CD4-positive, alpha-beta T cell treated with Interleukin-2 at 100 ng/mL for 4 hours (primary cell): Measurements from ENCODE around the gene TTC4.

ENCODE experiments used
- DNase-seq: peaks from one replicate; pipeline ENCODE4 v3.0.0-alpha.2; 2020; ENCODE audit warnings: low spot score

Gene TTC4, protein sequence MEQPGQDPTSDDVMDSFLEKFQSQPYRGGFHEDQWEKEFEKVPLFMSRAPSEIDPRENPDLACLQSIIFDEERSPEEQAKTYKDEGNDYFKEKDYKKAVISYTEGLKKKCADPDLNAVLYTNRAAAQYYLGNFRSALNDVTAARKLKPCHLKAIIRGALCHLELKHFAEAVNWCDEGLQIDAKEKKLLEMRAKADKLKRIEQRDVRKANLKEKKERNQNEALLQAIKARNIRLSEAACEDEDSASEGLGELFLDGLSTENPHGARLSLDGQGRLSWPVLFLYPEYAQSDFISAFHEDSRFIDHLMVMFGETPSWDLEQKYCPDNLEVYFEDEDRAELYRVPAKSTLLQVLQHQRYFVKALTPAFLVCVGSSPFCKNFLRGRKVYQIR

DNA sequence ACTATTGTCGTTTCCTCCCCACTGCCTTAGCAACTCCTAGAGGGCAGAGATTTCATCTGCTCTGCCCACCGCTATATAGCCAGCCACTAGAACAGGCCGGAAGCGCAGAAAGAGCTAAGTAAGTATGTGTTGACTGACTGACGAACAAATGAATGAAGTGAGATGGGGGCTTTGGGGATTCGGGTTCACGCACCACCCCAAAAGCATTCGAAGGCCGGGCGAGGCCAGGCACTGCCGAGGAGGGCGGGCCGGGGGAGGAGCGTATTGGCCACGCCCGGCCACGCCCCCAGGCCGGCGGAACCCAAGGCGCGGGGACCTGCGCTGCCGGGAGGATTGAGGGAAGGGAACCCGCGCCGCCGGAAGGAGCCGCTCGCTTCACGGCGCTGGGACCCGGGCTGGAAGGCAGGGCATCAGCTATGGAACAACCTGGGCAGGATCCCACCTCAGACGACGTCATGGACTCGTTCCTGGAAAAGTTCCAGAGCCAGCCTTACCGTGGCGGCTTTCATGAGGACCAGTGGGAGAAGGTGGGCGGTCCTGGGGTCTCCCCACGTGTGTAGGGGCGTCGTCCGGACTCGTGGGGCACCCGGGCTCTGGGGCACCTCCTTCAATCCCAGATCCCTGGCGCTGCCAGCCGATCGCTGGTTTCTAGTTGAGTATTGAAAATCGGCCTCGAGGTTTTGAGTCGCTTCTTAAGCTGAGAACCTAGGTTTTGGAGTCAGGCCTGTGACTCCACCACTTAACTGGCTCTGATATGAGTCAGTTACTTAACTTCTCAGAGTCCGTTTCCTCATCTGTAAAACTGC lies at the start of gene TTC4:
TSS of gene TTC4 (plus strand) at position 369 of the 806 bp plus-strand sequence. CDS start at position 417, 48 bp downstream.
- peak; percentile 84 for DNase-seq

DNA sequence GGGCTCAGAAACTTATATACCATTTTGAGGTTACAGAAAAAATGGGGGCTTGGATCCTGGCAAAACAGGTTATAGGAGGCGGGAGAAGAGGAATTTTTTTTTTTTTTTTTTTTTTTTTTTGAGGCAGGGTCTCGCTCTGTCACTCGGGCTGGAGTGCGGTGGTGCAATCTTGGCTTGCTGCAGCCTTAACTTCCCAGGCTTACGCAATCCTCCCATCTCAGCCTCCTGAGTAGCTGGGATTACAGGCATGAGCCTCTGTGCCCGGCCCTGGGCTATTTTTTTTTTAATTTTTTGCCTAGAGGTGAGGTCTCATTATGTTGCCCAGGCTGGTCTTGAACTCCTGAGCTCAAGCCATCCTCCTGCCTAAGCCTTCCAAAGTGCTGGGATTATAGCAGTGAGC lies 49.3 kb upstream of the TTC4 start:
- DNase-seq, result no peak

DNA sequence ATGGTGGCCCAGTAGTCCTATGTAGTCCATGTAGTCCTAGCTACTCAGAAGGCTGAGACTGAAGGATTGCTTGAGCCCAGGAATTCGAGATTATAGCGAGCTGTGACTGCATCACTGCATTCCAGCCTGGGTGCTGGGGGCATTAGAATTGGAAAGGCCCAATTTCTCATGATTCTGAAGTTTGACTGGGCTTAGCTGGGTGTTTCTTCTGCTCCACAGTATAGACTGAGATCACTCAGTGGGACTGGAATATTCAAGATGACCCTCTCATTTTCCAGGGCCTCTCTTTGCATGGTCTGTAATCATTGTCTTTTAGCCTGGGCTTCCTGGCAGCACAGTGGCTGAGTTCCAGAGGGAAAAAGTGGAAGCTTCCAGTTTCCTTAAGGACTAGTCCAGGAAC lies 47.9 kb upstream of the TTC4 start:
- DNase-seq, result no peak

DNA sequence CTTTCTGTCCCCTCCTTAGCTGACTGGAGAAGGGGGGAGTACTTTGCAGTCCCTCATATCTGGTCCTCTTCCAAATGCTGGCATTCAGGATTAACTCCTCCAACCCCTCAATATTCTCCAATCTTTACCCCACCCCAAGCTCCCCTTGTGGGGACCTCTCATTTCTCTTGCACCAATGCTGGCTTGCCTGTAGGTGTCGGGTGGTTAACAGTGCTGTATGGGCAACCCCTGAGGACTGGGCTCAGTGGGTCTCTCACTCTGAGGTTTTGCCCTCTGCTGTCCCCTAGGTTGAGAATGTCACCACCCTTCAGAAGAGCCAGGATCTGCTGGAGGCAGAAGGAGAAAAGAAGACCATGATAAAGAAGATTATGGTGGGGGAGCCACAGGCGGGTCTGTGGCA lies 47.1 kb upstream of the TTC4 start:
- no peak for DNase-seq

DNA sequence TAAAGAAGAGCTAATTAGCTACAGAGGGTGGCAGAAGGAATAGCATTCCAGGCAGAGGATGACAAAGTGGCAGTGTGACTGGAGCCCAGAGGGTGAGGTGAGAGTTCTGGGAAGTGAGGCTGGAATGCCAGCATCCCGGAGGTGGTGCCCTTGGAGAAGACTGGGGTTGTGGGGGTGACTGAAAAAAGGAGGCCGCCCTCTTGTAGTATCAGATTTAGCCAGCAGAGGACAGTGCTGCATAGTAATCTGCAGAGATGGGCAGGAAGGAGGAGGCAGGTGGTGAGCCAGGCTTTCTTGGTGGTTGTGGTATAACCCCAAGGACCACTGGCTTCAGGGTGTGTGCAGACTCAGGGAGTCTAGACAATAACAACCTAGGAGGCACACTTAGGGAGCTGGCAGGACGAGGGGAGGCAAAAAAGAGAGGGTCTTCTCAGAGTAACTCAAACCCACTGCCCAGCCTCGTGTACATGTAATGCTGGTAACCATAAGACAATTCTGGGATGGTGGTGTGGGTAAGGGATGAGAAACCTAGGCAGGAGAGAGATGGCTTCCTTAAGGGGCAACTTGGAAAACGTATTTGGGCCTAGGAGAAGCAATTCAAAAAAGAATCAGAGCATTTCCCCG lies 43.6 kb upstream of the TTC4 start:
- DNase-seq, result peak; percentile 70

DNA sequence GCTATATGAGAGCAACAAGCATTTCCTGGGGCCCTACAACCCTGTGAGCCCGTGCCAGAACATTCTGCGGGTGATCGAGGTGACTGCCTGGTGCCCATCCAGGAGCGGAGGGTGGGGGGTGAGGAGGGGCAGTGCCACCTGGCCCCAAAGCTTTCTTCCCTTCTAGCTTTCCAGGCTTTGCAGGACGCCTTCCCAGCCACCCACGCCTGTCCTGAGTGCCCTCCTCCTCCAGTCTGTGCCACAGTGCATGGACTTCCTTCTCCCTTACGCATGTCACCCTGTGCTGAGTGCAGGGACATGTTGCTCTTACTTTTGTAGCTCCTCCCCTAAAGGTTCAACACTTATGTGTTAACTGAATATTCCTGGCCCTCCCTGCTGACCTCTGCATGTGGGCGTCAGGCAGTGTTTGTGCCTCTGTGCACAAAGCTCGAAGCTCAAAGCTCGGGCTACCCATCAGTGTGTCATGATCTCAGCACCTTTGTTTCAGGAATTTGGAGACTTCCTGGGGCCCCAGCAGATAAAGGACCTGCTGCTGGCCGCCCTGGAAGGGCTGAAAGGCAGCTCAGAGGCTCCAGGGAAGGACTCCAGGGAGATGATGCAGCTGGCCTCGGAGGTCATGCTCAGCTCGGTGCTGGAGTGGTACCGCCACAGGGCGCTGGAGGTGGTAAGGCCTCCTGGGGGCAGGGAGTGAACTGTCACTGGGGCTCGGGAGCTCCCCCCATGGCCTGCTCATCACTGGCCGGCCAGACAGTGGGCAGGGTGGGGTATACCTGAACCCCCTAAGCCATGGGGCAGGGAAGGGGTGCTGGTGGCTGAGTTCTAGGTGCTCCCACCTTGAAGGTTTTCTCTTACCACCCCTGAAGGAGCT lies 36.7 kb upstream of the TTC4 start:
- DNase-seq, result no peak

DNA sequence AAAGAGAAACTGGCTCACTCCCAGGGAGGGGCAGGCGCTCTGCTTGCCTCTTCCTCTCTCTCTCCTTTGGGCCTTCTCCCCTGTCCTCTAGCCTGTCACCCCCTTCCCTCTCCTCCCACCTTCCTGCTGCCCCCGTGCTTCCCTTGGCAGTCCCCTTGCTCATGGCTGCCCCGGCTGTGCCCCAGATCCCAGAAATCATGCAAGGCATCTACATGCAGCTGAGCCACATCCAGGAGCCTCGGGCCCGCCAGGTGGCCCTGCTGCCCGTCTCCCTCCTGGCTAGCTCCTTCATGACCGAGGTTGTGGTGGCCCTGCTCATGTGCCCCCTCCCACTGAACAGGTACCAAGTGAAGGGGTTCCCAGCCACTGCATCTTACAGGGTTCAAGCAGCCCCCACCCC lies 36.0 kb upstream of the TTC4 start:
- DNase-seq, result no peak

DNA sequence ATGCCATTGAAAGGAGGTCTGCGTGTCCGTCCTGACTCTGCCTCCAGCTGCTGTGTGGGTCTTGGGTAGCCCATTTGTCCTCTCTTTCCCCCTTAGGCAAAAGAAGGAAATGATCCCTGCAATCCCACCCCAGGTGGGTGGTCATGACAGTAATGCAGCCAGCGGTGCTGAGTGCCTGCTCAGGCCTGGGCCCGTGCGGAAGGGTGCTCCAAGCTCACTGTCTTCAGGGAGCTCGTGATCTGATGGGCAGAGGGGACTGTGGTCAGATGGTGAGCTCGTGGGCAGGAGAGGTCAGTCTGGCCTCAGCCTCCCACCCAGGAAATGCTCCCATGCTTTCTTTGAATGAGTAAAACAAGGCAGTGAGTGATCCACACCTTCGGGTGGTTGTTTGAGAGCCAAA lies 35.3 kb upstream of the TTC4 start:
- DNase-seq, result no peak

DNA sequence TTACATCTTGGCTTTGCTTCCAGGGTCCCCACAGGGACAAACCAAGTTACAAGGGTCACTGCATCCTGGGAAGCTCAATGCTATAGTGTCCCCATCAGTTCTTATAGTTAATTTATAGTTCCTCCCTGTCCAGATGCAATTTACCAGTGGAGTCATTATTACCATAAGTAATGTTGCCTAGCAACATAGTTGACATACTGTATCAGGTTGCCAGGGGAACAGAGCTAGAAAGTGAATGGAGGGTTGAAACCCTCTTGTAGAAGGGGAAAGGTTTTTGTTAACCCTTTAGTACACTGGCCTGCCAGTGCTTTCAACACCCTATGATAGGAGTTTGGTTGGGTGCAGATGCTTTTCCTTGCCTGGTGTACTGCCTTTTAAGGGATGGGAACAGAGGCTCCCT lies 34.3 kb upstream of the TTC4 start:
- DNase-seq, result no peak

DNA sequence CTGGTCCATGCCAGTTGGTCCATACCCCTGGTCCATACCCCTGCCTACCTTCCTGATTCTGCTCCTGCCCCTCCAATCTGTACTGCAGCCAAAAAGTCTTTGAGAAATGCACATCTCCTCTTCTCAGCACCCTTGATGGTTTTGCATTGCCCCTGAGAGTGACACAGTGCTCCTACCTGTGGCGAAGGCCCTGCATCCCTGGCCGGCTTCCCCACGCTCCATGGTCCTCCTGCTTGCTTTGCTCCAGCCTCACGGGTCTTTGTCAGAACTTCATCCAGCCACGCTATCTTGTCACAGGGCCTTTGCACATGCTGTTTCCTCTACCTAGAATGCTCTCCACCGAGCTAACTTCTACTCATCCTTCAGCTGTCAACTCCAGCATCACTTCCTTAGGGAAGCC lies 32.2 kb upstream of the TTC4 start:
- no peak for DNase-seq

DNA sequence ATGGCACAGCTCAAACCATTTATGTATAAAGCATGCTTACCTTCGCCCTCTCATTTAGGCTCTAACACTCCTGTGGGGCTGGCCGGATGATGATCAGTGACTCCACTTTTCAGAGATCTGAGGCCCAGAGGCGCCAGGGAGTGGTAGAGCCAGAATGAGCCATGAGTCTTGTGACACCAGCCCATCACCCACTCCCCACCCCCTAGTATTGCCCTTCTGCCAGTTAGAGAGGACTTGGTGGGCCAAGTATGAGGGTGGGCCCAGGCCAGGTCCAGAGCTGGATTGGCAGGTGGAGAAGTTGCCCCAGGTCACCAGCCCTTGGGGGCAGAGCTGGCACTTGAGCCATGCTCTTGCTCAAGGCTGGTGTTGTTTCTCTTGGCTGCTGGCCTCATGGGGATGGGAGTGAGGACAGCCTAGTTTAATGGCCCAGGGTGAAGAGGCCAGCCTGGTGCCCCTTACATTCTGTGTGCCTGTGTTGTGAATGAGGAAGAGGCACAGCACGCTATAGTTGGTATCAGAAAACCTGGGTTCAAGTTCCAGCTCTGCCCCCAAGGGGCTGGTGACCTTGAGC lies 30.2 kb upstream of the TTC4 start:
- no peak for DNase-seq

DNA sequence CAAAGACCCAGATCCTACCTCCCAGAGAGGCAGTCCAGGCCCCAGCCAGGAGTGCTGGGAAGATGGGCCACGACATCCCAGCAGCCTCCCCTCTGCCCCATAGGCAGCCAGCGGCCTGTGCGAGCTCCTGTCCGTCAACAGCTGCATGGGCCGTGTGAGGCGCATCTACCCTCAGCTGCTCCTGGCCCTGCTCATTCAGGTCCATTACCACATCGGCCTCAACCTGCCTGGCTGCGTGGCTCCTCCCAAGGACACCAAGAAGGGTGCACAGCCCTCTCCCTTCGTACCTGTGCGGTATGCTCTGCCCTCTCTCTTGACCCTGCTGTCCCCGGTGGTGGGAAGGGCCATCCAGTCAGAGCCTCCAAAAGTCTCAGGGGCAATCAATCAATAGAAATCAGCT lies 29.5 kb upstream of the TTC4 start:
- DNase-seq, result no peak

DNA sequence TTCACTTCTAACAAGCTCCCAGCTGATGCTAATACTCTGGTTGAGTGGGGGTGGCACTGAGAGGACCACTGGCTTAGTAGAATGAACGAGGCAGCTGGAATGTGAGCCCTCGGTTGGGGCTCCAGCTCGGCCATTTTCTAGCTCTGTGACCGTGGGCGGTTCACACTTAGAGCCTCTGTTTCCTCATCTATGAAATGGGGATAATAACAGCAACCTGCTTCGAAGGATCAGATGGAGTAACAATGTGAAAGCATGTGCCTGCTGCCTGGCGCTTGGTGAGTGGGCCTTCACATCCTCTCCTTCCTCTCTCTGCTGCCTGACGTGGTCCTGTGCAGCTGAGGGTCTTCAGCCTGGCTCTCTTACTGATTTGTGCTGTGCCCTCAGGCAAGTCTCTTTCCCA lies 20.9 kb upstream of the TTC4 start:
- no peak for DNase-seq

DNA sequence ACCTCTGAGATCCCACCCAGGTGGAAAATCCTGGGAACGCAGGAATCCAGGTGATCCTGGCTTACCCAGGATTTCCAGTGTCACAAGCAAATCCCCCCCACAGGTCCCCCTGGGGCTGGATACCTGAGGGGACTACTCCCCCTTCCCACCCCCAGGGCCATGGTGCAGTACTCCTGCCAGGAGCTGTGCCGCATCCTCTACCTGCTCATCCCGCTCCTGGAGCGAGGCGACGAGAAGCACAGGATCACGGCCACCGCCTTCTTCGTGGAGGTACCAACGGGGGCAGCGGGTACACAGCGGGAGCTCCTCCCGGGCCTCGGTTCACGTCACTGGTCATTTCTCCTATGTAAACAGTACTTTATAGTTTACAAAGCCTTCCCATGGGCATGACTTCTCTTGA lies 20.4 kb upstream of the TTC4 start:
- no peak for DNase-seq

DNA sequence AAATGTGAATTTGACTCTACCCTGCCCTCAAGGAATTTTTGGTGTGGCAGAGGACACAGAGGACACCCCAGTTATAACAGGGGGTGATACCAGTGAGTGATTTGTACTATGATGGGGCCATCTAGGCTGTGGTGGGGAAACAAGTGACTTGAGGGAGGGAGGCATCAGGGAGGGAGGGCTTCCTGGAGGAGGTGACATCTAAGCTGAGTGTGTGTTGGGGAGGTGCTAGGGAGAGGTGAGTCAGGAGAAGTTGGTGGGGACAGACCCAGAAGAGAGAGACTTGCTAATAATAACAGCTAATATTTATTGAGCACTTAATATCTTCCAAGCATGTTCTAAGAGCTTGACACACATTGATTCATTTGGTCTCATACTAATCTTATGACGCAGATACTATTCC lies 19.9 kb upstream of the TTC4 start:
- DNase-seq, result no peak

DNA sequence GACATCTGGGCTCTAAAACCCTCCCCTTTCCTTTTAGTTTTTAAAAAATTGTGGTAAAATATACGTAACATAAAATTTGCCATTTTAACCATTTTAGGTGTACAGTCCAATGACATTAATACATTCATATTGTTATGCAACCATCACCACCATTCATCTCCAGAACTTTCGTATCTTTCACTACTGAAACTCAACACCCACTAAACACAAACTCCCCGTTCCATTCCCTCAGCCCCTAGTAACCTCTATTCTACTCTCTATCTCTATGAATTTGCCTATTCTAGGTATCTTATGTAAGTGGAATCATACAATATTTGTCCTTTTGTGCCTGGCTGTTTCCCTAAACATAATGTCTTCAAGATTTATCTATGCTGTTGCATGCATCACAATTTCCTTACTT lies 19.4 kb upstream of the TTC4 start:
- no peak for DNase-seq

DNA sequence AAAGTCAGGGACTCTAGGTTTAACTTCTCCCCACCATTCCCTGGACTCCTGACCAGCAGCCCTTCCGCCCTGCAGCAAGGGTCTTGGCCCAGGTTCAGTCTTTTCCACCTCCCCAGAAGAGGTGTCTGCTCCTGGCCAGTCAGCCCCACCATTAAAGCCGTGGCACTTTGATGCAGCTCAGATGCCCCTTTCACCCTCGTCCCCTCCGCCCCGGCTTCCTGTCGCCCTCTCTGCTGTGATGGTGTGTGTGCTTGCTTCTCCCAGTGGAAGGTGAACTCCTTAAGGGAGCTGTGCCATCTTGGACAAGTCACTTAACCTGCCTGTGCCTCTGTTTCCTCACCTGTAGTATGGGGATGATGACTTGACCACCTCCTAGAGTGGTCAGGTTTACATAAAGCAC lies 17.8 kb upstream of the TTC4 start:
- no peak for DNase-seq

DNA sequence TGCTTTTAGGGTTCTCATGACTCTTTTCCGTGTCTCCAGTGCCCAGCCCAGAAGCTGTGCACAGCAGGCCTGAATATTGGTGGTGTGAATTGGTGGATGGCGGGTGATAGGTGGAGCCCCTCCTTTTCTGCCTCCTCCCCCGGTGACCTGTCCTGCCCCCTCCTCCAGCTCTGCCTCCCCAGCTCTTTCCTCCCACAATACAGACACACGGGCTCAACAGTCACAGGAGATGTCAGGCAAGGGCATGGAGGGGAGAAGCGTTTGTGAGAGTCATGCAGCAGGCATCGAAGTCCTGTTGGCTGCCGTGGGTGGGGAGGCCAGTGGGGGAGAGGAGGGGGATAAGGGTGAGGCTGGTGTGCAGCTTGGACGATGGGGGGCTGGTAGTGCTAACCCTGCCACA lies 17.3 kb upstream of the TTC4 start:
- DNase-seq, result no peak

DNA sequence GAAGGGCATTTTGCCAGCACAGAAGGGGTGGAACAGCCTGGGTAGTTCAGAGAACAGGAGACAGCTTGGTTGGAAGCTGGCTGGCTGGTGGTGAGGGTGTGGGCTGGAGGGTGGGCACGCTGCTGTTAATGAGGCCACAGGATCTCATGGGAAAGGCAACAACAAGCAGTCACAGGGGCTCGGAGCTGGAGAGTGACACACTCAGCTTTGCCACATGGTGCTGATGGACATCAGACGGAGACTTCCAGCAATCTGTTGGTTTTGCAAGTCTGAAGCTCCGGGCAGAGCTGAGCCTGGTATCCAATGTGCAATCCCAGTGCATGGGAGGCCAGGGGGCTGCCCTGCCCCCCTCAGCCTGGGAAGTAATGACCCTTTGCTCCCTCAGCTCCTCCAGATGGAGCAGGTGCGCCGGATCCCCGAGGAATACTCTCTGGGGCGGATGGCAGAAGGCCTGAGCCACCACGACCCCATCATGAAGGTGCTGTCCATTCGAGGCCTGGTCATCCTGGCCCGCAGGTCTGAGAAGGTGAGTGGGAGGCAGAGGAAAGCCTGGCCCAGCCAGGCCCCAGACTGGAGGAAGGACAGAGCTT lies 15.6 kb upstream of the TTC4 start:
- no peak for DNase-seq

DNA sequence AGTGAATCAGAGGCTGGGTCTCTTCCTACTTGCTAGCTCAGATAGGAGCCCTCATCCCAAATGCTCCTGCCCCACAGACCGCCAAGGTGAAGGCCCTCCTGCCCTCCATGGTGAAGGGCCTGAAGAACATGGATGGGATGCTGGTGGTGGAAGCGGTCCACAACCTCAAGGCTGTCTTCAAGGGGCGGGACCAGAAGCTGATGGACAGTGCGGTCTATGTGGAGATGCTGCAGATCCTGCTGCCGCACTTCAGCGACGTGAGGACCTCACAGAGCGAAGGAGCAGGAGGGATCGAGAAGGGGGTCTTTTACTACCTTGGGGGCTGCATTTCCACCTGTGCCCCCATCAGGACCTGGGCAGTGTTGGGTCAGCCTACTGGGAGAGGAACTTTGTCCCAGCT lies 14.6 kb upstream of the TTC4 start:
- no peak for DNase-seq

DNA sequence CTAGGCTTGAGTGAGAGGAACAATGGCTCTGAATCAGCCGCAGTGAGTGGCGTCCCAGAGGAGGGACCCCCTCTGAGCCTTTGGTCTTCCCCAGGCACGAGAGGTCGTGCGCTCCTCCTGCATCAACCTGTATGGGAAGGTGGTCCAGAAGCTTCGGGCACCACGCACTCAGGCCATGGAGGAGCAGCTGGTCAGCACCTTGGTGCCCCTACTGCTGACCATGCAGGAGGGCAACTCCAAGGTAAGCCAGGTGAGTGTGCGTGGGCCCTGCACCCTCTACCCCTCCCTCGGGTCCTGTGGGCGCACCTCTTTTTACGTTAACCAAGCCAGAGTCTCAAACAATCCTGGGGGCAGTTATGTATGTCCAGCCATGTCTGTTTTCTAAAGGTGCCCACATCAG lies 13.7 kb upstream of the TTC4 start:
- DNase-seq, result no peak
